IMR-90 (cell line): ENCODE measurements around the gene EPHX1.
"Not testable (repeated sequence)": the region's sequence is repeated elsewhere in the genome, so short reads cannot be mapped to it uniquely, and the experiment has no call there.

Experiments used
- BHLHE40 ChIP-seq: fragments of 150-350 bp; IDR thresholded peaks from 2 replicates; pipeline ENCODE4 v1.6.1; 2016; ENCODE audit warnings: mild to moderate bottlenecking, low read depth, low read length
- CTCF ChIP-seq: conservative IDR thresholded peaks from 2 replicates; pipeline ENCODE4 v1.5.1; 2012; ENCODE audit warnings: mild to moderate bottlenecking, low read depth, low read length, improper control_type of control experiment
- MAFK ChIP-seq: IDR thresholded peaks from 2 replicates; pipeline ENCODE4 v1.6.1; 2012; ENCODE audit warnings: low read depth, low read length, improper control_type of control experiment
- POLR2A ChIP-seq: IDR thresholded peaks from 2 replicates; pipeline ENCODE4 v1.6.1; 2012; ENCODE audit warnings: mild to moderate bottlenecking, low read depth, low read length
- RAD21 ChIP-seq: IDR thresholded peaks from 2 replicates; pipeline ENCODE4 v1.6.1; 2012; ENCODE audit warnings: low read length, improper control_type of control experiment
- RFX5 ChIP-seq: IDR thresholded peaks from 2 replicates; pipeline ENCODE4 v1.8.0; 2012; ENCODE audit warnings: low read depth, mild to moderate bottlenecking, low read length, moderate library complexity

- not testable (repeated sequence) for TF ChIP-seq POLR2A, CTCF, RAD21, RFX5, BHLHE40, MAFK
Measured at GRCh38 chr1:225836296-225836695, 26.4 kb downstream of the EPHX1 start.
